GM23338 (cell line): ENCODE measurements around the gene DPPA4.

Experiments used
- CTCF ChIP-seq, 2 experiments: fragments of 200-600 bp in 1 of 2; sonication (generic) in 1 of 2; conservative IDR thresholded peaks; 2 replicates each; pipeline versions ENCODE4 v1.5.1 to v1.6.1; 2016 to 2017; ENCODE audit warnings: antibody characterized with exemption in 2 of 2, low read depth in 2 of 2, mild to moderate bottlenecking in 2 of 2, moderate library complexity in 1 of 2
- ETS1 ChIP-seq: IDR thresholded peaks from 2 replicates; pipeline ENCODE4 v1.6.1; 2016; ENCODE audit warnings: antibody characterized with exemption
- EZH2phosphoT487 ChIP-seq: fragments of 200-600 bp; sonication (generic); IDR thresholded peaks from one replicate; pipeline ENCODE4 v1.8.1; 2018; ENCODE audit warnings: antibody characterized with exemption; ENCODE audit not compliant: unreplicated experiment
- REST ChIP-seq: IDR thresholded peaks from one replicate; pipeline ENCODE4 v1.6.1; 2018; ENCODE audit warnings: antibody characterized with exemption; ENCODE audit not compliant: unreplicated experiment
- ZNF462 ChIP-seq: fragments of 250-450 bp; sonication (Bioruptor Pico); IDR thresholded peaks from 2 replicates; pipeline ENCODE4 v1.5.0; 2020; ENCODE audit warnings: mild to moderate bottlenecking, moderate library complexity

GRCh38 chr3:109313061-109313460 lies 24.3 kb downstream of the DPPA4 start:
- TF ChIP-seq CTCF (conservative IDR thresholded peaks at IDR 0.05; ENCODE audit: low read depth in 2 of 2) = no peak
- no peak for TF ChIP-seq ETS1
- TF ChIP-seq ZNF462 (CRISPR knock-in tag) = no peak
- TF ChIP-seq EZH2phosphoT487 = no peak
- no peak for TF ChIP-seq REST
